NCI-H1436 (cell line): ENCODE data around the gene SLC30A1.
"Not testable (repeated sequence)": the region's sequence is repeated elsewhere in the genome, so short reads cannot be mapped to it uniquely, and the experiment has no call there.

ENCODE experiments used
- DNase-seq: peaks from one replicate; lab custom pipeline; 2025; lab: John Stamatoyannopoulos, UW

SLC30A1 gene

DNA sequence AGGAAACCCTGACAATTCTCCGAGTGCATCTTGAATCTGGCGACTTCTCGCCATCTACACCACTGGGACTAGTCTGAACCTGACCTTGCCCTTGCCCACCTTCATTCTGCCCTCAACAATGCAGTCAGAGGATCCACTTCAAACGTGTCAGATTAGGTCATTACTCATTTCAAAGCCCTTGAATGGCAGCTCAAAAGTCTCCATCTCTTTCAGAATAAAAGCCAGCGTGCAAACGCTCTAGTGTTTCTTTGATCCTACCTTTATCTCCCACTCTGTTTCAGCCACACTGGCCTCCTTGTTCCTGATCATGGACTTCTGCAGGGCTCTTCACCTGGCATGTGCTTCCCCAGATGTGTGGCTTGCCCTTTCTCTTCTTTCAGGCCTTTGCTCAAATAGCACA, 31.3 kb downstream of the SLC30A1 start:
- no peak for DNase-seq

DNA sequence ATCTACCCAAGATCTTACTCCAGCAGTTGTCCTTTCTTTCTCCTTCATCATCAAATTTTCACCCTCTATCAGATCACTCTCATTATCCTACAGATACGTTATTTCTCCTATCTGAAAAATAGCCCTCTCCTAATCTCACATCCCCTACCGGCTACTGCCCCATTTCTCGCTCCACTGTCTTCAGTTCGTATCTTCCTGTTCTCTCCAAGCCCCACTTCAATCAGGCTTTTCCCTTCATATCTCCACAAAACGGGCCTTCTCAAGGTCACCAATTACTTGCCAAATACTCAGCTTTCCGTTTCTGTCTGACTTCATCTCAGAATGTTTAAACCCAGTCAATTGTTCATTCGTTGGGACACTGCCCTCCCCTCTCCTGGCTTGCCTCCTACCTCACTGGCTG, 32.4 kb downstream of the SLC30A1 start:
- DNase-seq: no peak

- DNase-seq: no peak
These were observed 35.9 kb downstream of the SLC30A1 start for GRCh38 chr1:211543025-211543424.

- no peak for DNase-seq
These were observed 37.1 kb downstream of the SLC30A1 start for GRCh38 chr1:211541720-211542477.

DNA sequence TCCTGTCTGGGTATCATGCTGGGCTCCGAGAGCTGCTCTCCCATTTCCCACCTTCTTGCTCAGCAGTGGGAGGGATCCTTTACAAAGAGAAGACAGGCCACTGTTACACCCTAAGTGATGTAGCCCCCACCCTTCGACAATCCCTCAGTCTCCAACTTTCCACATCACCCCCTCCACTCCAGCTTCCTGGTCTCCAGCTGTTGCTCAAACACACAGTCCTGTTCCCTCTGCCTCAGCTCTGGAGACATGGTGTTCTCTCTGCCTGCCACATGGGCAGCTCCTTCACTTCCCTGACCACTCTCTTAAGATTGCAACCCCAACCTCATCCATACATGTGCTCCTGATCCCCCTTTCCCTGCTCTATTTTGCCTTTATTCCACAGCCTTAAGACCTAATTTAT, 37.7 kb downstream of the SLC30A1 start:
- DNase-seq: no peak

- not testable (repeated sequence) for DNase-seq
These were observed 38.1 kb downstream of the SLC30A1 start for GRCh38 chr1:211540824-211541223.

- DNase-seq: no peak
These were observed 40.7 kb downstream of the SLC30A1 start for GRCh38 chr1:211538287-211538686.

GRCh38 chr1:211537253-211537652, 41.7 kb downstream of the SLC30A1 start:
- DNase-seq: no peak

DNA sequence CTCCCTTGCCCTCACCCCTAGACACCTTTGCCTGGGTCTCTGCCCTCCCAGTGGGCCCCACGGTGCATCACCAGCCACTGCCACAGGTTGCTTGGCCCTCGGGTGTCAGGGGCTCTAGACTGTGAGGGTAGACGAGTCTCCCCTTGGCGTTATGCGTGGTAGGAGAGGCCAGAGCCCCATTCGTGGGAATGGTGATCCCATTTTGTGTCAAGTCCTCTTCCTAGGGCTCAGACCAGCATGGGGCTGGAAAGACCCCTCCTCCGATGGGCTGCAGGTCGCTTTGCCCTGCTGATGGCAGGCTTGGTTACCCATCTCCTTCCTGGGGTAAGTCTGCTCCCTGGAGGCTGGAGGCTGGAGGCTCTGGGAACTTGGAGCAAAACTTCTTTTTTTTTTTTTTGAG, 42.4 kb downstream of the SLC30A1 start:
- DNase-seq: no peak

DNA sequence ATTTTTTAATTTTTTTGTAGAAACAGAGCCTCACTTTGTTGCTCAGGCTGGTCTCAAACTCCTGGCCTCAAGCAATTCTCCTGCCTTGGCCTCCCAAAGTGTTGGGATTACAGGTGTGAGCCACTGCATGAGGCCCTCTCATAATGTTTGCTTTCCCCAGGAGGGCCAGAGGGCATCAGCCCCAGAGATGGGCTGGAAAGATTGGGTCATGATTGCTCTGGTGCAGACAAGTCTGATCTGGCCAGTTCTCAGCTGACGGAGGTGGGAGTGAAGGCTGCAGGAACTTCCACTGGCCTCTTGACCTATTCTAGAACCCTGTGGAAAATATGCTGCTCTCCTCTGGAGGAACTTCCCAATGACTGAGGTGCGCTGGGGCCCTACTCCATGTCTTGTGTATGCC, 43.6 kb downstream of the SLC30A1 start:
- no peak for DNase-seq

DNA sequence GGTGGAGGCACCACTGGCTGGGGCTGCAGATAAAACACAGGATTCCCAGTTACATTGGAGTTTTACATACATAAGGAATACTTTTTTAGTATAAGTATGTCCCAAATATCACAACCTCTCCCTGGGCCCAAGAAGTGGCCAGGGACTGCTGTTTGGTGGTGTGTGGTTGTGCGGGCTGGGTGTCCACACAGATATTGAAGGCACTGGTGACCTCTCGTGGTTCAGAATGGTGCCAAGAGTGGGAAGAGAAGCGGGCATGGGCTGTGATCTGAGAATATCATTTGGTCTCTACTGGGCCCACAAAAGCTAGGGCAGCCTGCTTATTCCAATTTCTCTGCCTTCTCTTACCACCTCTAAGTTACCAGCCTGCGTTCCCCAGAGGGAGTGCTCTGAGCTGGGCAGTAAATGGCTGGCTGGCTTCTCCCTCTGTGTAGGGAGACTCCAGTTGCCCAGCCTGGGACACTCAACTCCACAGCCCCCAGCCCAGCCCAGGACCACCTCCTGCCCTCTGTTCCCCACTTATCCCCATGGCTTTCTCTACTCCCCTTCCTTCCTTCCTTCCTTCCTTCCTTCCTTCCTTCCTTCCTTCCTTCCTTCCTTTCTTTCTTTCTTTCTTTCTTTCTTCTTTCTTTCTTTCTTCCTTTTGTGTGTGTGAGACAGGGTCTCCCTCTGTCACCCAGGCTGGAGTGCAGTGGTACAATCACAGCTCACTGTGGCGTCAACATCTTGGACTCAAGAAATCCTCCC, 44.2 kb downstream of the SLC30A1 start:
- DNase-seq: no peak

DNA sequence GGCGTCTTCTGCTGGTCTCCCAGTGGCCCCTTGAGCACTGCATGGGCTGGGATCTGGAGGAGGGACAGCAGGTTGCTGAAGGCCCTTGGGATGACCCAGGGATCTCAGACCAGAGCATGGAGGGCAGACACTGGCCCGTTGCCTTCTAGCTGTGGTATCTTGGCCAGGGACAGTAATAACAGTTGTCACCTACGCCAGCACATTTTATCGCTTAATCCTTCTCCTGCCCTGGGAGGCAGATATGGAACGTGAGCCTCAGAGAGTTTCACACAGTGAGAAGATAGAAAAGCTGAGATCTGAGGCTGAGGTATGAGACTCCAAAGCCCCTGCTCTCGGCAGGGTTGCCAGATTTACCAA, 46.9 kb downstream of the SLC30A1 start:
- DNase-seq: no peak

DNA sequence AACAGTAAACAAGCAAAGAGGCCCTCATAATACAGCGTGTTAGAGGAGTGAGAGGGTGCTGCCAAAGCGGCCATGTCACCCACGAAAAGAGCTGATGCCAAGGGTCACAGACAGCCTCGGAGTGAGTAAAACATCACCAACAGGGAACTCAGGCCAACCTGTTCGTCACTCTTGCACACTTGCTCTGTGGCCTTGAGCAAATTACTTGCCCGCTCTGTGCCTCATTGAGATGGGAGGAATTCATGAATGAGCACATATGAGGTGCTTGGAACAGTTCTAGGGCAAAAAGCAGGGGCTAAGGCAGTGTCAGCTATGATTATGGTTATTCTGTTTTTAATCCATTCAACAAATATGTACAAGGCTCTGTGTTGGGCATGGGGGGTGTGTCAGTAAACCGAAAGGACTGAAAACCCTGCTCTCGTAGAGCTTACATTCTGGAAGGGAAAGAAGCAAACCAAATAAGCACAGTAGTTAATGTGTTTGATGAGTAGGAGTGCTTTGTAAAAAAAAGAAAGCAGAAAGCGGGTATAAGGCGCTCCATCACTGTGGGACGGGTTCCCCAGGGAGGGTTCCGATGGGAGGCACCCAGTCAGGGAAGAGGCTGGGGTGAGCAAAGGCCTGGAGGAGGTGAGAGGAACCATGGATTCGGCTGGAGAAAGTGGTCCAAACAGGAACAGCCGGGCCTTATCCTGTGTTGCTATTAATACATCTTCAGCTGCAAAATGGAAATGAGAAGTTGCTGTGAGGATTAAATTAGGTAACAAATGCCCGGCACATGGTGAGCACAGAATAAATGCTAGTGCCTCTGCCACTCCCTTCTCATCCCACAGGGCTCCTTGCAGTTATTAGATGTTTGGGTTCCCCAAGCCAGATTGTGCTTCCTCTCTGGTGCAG, 47.5 kb downstream of the SLC30A1 start:
- no peak for DNase-seq

DNA sequence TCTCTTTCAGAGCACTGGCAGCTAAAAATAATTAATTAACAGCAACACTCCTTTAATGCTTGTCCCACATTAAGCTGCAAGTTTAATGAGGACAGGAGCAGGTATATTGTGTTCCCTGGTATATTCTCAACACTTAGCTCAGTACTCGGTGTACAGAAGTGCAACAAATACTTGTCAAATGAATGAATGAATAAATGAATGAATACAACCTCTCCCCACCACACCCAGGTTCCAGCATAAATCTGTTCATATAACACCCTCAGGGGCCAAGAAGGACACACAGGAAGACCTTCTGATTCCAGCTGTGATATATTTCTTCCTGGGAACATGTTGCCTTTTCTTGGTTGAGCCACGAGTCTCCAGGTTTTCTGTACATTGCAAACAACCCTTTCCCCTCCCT, 48.9 kb downstream of the SLC30A1 start:
- DNase-seq: no peak

DNA sequence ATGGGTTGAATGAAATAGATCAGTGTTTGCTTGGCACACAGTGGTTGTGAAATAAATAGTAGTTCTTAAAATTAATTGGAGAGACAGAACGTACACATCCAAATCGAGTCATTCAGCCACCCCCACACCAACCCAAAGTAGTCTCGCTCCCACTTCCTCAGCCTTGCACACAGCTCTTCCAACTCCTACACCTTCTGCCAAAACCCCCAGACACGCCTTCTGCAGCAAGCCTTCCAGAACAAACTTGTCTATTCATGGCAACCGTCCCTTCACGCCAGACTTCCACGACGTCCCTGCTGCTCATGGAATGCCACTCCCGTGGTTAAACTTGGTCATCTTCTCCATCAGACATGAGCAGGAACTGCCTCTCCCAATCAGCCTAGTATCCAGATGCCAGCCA, 49.5 kb downstream of the SLC30A1 start:
- DNase-seq: no peak

- DNase-seq: no peak
These were observed 50.0 kb downstream of the SLC30A1 start for GRCh38 chr1:211529011-211529410.

DNA sequence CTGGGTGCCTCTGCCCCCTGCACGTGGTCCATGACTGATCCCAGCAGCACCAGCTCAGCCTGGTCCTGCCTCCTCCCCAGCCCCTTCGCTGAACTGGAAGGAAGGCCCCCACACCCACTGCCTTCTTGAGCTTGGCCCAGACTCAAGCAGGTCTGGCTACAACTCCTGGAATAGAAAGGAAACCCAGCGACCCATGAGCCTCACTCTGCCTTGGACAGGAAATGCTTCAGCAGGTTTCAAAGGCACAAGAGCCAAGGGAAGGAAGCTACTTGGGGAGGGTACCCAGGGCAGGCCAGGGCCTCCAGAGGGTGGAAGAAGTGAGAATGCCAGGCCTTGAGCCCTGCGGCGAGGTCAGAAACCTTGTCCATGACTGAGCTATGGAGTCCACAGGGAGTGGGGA, 51.1 kb downstream of the SLC30A1 start:
- DNase-seq: no peak

GRCh38 chr1:211527006-211527405, 52.0 kb downstream of the SLC30A1 start:
- DNase-seq: no peak

DNA sequence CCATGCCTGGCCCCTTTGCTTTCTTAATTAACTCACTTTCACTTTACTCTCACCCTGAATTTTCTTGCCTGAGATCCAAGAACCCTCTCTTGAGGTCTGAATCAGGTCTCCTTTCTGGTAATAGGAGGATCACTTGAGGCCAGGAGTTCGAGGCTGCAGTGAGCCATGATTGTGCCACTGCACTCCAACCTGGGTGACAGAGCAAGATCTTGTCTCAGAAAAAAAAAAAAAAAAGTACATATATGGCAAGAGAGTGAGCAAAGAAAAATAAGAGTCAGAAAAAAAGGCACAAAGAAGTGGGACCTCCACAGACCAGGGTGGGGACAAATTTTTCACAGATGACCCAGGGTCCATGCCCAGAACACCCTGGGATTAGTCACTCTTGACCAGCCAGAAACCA, 52.9 kb downstream of the SLC30A1 start:
- DNase-seq: no peak

- DNase-seq: no peak
These were observed 53.8 kb downstream of the SLC30A1 start for GRCh38 chr1:211525101-211525676.

GRCh38 chr1:211524521-211524920, 54.4 kb downstream of the SLC30A1 start:
- no peak for DNase-seq

- DNase-seq: no peak
These were observed 56.2 kb downstream of the SLC30A1 start for GRCh38 chr1:211522804-211523203.
